Muscle layer of duodenum (tissue), 2 donors: ENCODE data around the gene PPM1J.

Experiments used
- H3K27ac ChIP-seq: one replicate; pipeline ENCODE4 v1.7.0; 2013; ENCODE audit warnings: mild to moderate bottlenecking, low read length
- H3K27me3 ChIP-seq: one replicate; pipeline ENCODE4 v1.7.0; 2013; ENCODE audit warnings: low read depth, mild to moderate bottlenecking, control low read depth, low read length
- H3K36me3 ChIP-seq, 2 donors: one replicate each; pipeline ENCODE4 v1.7.0; 2013; ENCODE audit warnings: low read length in 2 of 2, control low read depth in 1 of 2, mild to moderate bottlenecking in 1 of 2; ENCODE audit not compliant: insufficient read depth in 2 of 2, control insufficient read depth in 1 of 2
- H3K4me1 ChIP-seq, 2 donors: one replicate each; pipeline ENCODE4 v1.7.0; 2013; ENCODE audit warnings: low read length in 2 of 2, mild to moderate bottlenecking in 2 of 2, control low read depth in 1 of 2, moderate library complexity in 1 of 2; ENCODE audit not compliant: insufficient read depth in 2 of 2, control insufficient read depth in 1 of 2
- H3K4me3 ChIP-seq, 2 donors: one replicate each; pipeline ENCODE4 v1.7.0; 2013; ENCODE audit warnings: low read length in 2 of 2, low read depth in 1 of 2, mild to moderate bottlenecking in 1 of 2
- H3K9me3 ChIP-seq, 2 donors: one replicate each; pipeline ENCODE4 v1.7.0; 2013; ENCODE audit warnings: low read length in 2 of 2, control low read depth in 1 of 2, mild to moderate bottlenecking in 1 of 2; ENCODE audit not compliant: control insufficient read depth in 1 of 2
- donor health status: healthy.

PPM1J gene

DNA sequence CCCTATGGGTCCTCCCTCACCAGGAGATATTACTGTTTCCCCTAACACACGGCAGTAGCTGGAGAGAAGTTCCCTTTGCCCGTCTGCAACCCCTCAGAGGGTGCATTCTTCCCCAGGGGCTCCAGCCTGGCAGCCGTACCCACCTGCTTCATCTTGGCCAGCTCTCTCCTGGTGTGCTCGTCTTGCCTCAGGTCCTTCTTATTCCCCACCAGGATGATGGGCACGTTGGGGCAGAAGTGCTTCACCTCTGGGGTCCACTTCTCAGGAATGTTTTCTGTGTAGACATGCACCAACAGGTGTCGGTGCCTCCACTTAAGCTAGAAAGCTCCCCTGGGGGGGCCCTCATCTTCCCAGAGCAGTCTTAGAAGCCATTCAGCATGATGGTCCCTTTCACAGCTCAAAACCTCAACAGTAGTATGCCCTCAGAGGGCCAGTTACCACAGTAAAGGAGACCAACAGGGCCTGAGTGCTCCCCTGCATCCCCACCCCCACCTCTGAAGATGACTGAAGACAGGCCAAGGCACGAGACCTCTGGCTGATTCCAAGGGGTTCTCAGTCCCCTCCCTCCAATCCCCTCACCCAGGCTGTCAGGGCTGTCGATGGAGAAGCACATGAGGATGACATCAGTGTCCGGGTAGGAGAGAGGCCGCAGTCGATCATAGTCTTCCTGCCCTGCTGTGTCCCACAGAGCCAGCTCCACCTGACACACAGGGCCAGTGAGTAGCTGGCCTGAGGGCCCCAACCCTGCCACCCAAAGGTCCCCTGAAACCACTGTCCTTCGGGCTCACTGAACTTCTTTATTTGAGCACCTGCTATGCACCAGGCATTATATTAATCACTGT is 12.5 kb downstream of the PPM1J start:
- H3K9me3 ChIP-seq: no peaks in the 10 kb centered on the region
- peaks cover 56 to 61% of the 10 kb centered on the region in 2 donors for H3K4me1 ChIP-seq
- H3K4me3 ChIP-seq: no peak overlapping the region
- H3K27me3 ChIP-seq: no peaks in the 10 kb centered on the region
- peaks cover 27 to 28% of the 10 kb centered on the region in 2 donors for H3K36me3 ChIP-seq
- H3K27ac ChIP-seq: peak overlapping the region; percentile 91

DNA sequence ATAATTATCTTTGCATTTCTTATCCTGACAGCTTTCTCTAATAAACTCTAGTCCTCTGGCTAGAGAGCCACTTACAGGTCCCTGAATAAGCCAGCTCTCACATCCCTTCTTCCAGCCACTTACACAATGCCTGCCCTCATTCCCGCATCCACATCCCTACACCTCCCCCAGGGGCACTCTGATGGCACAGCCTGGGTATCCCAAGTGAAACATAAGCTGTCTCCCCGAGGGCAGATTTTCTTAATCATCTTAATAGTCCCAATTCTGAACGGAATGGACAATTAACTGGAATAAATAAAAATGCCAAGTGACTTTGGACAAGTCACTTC is 13.1 kb downstream of the PPM1J start:
- no peak overlapping the region for H3K4me3 ChIP-seq
- no peaks in the 10 kb centered on the region for H3K9me3 ChIP-seq
- peaks cover 56 to 57% of the 10 kb centered on the region in 2 donors for H3K4me1 ChIP-seq
- H3K36me3 ChIP-seq: peaks cover 27 to 31% of the 10 kb centered on the region in 2 donors
- H3K27ac ChIP-seq: peak overlapping the region; percentile 91
- no peaks in the 10 kb centered on the region for H3K27me3 ChIP-seq

DNA sequence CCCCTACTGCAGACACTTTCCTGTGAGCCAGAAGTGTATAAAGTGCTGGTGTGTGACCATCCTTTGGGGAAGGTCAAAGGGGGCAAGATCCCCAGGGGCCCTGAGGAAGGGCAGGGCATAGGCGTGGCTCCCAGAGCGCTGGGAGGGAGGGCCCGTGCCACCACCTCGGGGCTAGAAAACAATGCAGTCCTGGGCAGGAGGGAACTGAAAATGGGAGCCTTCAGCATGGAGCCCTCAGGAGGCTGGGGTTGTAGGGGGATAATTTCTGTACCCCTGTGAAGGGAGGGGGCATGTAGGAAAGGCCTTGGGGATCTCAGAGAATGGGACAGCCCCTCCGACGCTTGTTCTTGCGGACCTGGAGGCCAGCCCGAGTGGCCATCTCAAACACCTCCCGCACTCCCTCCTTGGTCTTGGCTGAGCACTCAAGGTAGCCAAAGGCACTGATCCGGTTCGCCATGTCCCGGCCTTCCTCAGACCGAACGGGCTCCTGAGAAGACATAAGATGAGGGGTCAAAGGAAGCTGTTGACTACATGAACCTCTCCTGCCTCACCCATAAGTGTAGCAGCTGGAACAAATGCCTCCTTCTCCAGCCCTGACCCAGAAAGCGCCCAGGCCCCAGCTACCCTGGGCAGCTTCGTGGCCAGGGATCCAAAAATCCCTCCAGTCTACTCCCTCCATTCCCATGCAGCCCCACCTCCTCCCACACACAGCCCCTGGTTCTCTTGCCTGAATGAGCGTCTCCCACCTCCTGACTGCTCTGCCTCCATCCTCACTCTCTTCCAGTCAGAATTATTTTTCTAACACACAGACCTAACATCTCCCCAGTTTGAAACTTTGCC is 13.7 kb downstream of the PPM1J start:
- no peak overlapping the region for H3K4me3 ChIP-seq
- peaks cover 56 to 57% of the 10 kb centered on the region in 2 donors for H3K4me1 ChIP-seq
- no peaks in the 10 kb centered on the region for H3K9me3 ChIP-seq
- H3K36me3 ChIP-seq: peaks cover 33 to 36% of the 10 kb centered on the region in 2 donors
- no peaks in the 10 kb centered on the region for H3K27me3 ChIP-seq
- H3K27ac ChIP-seq: peak overlapping the region; percentile 91

DNA sequence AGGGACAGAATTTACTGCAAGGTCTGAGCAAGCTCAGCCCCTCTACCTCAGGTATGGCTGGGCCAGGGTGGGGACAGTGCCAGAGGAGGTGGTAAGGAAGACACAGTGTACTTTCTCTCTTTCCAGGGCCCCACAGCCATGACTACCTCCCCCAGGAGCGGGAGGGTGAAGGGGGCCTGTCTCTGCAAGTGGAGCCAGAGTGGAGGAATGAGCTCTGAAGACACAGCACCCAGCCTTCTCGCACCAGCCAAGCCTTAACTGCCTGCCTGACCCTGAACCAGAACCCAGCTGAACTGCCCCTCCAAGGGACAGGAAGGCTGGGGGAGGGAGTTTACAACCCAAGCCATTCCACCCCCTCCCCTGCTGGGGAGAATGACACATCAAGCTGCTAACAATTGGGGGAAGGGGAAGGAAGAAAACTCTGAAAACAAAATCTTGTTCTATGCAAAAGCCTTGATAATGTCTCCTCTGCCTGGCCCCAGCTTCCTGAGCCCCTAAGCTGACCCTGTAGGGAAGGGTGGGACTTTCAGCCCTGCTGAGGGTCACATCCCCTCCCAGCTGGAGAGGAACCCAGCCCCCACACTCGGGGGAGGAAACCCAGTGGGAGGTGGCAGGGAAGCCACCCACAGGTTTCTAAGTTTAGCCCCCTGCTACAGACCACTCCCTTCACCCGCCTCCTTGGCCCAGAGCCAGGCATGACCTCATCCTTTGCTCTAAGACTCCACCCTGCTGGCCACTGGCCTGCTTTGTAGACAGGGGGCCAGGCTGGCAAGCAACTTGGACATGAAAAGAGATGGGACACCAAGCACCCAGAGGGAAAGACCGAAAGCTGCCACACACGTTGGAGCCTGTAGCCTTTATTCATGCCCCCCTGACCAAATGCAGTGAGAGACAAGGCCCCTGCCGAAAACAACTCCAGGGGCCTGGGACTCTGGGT is 14.6 kb downstream of the PPM1J start:
- Histone ChIP-seq H3K36me3 (peaks cover 40% of the 10 kb centered on the region in 2 donors), H3K27ac (peak overlapping the region; percentile 91), H3K9me3 (no peaks in the 10 kb centered on the region), H3K4me1 (peaks cover 51 to 57% of the 10 kb centered on the region in 2 donors), H3K4me3 (no peak overlapping the region), H3K27me3 (no peaks in the 10 kb centered on the region)

DNA sequence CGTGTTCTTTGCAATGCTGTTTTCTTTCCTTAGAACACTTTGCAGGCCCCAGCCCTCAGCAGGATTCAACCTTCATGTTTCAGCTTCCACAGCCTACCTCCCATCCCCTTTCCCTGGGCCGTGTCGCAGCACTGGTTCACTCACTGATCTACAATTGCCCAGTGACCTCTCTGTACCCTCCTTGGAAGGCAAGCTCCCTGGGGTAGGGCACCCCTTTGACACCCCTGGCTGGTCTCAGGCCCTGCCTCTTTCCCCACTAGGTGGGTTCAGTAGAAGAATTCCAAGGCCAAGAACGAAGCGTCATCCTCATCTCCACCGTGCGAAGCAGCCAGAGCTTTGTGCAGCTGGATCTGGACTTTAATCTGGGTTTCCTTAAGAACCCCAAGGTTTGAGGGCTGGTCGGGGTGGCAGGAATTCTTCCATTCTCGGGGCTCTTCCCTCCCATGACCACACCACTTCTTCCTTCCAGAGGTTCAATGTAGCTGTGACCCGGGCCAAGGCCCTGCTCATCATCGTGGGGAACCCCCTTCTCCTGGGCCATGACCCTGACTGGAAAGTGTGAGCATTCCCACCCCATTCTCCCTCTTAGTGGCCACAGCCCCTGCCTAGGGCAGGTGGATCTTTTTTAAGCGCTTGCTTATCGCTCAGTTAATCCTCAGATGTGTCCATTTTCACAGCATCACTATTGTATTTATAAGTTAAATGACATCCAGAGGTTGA is 15.5 kb downstream of the PPM1J start:
- Histone ChIP-seq H3K9me3 (no peaks in the 10 kb centered on the region), H3K27me3 (no peaks in the 10 kb centered on the region), H3K4me3 (no peak overlapping the region), H3K36me3 (peaks cover 49 to 50% of the 10 kb centered on the region in 2 donors), H3K4me1 (peaks cover 46 to 53% of the 10 kb centered on the region in 2 donors), H3K27ac (peak overlapping the region; percentile 91)

DNA sequence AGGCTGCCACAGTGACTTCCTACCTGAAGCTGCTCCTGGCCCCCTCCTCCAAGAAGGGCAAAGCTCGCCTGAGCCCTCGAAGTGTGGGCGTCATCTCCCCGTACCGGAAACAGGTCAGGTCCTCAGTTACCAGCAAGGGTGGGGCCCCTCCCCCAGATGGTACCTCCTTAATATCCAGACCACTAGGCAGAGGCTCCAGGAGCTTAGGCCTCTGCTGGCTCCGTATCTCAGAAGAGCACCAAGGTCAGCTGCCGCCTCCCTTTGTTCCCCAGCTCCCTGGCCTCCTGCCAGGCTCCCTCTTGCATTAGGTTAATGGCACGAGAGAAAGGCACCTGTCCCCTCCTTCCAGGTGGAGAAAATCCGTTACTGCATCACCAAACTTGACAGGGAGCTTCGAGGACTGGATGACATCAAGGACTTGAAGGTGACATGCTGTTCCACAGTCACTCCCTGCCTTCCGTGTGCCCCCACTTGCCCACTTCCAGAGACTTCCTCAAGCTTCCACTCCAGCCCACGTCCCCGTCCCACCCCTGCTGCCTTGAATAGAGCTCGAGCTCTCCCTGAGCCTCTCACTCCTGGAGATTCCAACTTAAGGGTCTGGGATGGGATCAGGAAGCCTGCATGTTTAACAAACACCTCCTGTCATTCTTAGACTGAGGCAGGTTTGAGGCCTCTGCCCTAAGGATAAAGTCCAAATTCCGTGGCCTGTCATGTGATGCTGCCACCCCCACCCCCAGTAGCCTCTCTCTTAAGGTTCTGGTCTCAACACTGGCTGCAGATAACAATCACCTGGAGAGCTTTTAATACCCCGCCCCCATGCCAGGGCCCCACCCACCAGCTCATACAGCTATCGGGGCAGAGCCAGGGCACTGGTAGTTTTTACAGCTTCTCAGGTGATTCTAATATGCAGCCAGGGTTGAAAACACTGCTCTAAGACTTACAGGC is 16.5 kb downstream of the PPM1J start:
- no peaks in the 10 kb centered on the region for H3K9me3 ChIP-seq
- peaks cover 36 to 45% of the 10 kb centered on the region in 2 donors for H3K4me1 ChIP-seq
- peaks cover 49 to 55% of the 10 kb centered on the region in 2 donors for H3K36me3 ChIP-seq
- H3K27me3 ChIP-seq: no peaks in the 10 kb centered on the region
- peak overlapping the region; percentile 91 for H3K27ac ChIP-seq
- H3K4me3 ChIP-seq: no peak overlapping the region

DNA sequence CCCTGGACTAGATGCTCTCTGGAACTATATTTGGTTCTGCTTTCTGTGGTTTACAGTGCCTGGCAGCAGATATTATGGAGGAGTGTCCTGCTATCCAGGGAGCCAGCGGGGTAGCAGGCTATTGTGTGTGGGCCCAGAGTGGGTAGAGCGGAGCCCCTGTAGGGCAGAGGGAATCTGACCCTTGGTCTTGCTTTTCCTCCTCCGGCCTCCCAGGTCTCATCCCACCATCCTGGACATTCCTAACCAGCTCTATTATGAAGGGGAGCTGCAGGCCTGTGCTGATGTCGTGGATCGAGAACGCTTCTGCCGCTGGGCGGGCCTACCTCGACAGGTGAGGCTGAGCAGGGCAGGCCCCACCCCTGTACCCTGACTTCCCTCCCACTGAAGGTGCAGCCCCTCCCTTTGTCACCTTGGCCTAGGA is 17.3 kb downstream of the PPM1J start:
- H3K36me3 ChIP-seq: peaks cover 52 to 56% of the 10 kb centered on the region in 2 donors
- H3K4me3 ChIP-seq: no peak overlapping the region
- H3K27ac ChIP-seq: no peak overlapping the region
- H3K9me3 ChIP-seq: no peaks in the 10 kb centered on the region
- no peaks in the 10 kb centered on the region for H3K27me3 ChIP-seq
- H3K4me1 ChIP-seq: peaks cover 31 to 42% of the 10 kb centered on the region in 2 donors

DNA sequence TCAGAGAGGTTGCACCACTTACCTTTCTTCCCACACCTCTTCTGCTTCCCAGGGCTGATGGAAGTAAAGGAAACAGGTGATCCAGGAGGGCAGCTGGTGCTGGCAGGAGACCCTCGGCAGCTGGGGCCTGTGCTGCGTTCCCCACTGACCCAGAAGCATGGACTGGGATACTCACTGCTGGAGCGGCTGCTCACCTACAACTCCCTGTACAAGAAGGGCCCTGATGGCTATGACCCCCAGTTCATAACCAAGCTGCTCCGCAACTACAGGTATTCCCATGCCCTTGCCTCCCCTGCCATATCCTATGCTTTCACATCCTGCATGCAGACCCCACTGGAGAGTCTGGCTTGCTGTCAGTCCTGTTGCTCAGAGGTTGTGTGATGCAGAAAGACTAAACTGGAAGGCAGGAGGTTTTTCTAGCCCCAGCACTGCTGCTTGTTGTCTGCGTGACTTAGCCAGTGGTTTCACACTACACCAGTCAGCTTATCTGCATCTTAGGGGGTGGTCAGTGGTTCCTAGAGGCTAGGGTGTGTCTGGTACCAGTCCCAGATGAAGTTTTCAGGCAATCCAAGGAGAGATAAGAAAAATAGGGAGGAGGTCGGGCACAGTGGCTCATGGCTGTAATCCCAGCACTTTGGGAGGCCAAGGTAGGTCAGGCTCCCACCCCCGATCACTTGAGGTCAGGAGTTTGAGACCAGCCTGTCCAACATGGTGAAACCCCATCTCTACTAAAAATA is 18.4 kb downstream of the PPM1J start:
- Histone ChIP-seq H3K27me3 (no peaks in the 10 kb centered on the region), H3K27ac (no peak overlapping the region), H3K4me1 (peaks cover 28 to 32% of the 10 kb centered on the region in 2 donors), H3K36me3 (peaks cover 50 to 61% of the 10 kb centered on the region in 2 donors), H3K9me3 (no peaks in the 10 kb centered on the region), H3K4me3 (no peak overlapping the region)

DNA sequence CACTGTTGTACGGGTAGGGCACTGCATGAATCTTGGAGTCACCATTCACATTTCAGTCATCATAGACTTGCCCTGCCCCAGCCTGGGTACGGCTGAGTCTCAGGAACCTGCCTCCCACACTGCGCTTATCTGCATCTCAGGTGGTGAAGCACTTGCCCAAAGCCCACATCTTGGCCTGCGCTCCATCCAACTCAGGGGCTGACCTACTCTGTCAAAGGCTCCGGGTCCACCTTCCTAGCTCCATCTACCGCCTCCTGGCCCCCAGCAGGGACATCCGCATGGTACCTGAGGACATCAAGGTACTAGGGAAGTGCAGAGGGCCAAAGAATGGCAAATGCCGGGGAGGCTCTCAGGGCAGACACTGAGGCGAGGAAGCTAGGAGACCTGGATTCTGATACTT is 19.9 kb downstream of the PPM1J start:
- H3K27me3 ChIP-seq: no peaks in the 10 kb centered on the region
- H3K4me1 ChIP-seq: peaks cover 14 to 17% of the 10 kb centered on the region in 2 donors
- no peaks in the 10 kb centered on the region for H3K9me3 ChIP-seq
- no peak overlapping the region for H3K27ac ChIP-seq
- no peak overlapping the region for H3K4me3 ChIP-seq
- H3K36me3 ChIP-seq: peaks cover 56 to 74% of the 10 kb centered on the region in 2 donors
